Endothelial cell of umbilical vein (primary cell): ENCODE data around the gene TGFBR2. TPM values are rescaled to one million over a fixed set of nuclear protein-coding genes. Genes with fewer than 3 reads are reported as not detected.

ENCODE experiments used
- BruUV-seq: library from RNA; stranded (reverse); fragments of 400-500 nt; replicated peaks from 2 replicates; lab custom pipeline; 2021; lab: Mats Ljungman, UMichigan
- CTCF ChIA-PET: fragments of 300-600, 350-600 bp; sonication (Branson Sonifier 250); formaldehyde crosslinking; loops from one replicate; lab custom pipeline; 2021; ENCODE audit warnings: antibody characterized with exemption, inconsistent platforms; lab: Charles Lee
- POLR2A ChIA-PET: fragments of 300-600, 350-600 bp; sonication (Branson Sonifier 250); formaldehyde crosslinking; loops from one replicate; lab custom pipeline; 2021; ENCODE audit warnings: antibody characterized with exemption, inconsistent platforms; lab: Charles Lee
- DNase-seq: peaks from one replicate; pipeline ENCODE4 v3.0.0-alpha.2; 2011; ENCODE audit warnings: low read depth, low spot score
- FAIRE-seq: peaks from 2 replicates; lab custom pipeline; 2011; peaks lifted over from hg19 to GRCh38; lab: Jason Lieb, UNC
- H2AFZ ChIP-seq: 2 replicates; pipeline ENCODE4 v1.6.0; 2012; ENCODE audit warnings: low read depth, low read length, control low read depth, inconsistent platforms
- H3K27ac ChIP-seq: 2 replicates; pipeline ENCODE4 v1.5.1; 2011; ENCODE audit warnings: low read depth, mild to moderate bottlenecking, control low read depth, low read length, moderate library complexity; ENCODE audit not compliant: insufficient read depth
- H3K27me3 ChIP-seq, 2 experiments: 2 replicates each; pipeline versions ENCODE4 v1.6.0 to v1.6.1; 2011; ENCODE audit warnings: low read length in 2 of 2, mixed read lengths in 1 of 2; ENCODE audit not compliant: control insufficient read depth in 2 of 2, insufficient read depth in 2 of 2
- H3K36me3 ChIP-seq, 2 experiments: 2 replicates in 1 of 2; 3 replicates in 1 of 2; pipeline ENCODE4 v1.5.1; 2011; ENCODE audit warnings: low read length in 2 of 2, mild to moderate bottlenecking in 1 of 2, moderate library complexity in 1 of 2; ENCODE audit not compliant: control insufficient read depth in 2 of 2, insufficient read depth in 2 of 2; ENCODE audit errors: extremely low read depth in 1 of 2
- H3K4me1 ChIP-seq: 3 replicates; pipeline ENCODE4 v1.5.1; 2011; ENCODE audit warnings: mild to moderate bottlenecking, low read length; ENCODE audit not compliant: control insufficient read depth, insufficient read depth; ENCODE audit errors: extremely low read depth
- H3K4me2 ChIP-seq: 2 replicates; pipeline ENCODE4 v1.6.1; 2011; ENCODE audit warnings: low read length, control low read depth, mixed read lengths; ENCODE audit not compliant: insufficient read depth
- H3K4me3 ChIP-seq, 3 experiments: fragments of 200-600 bp in 1 of 3; sonication (generic), shearing (Covaris generic) in 1 of 3; replicated peaks in 1 of 3; 2 replicates each; pipeline ENCODE4 v1.5.1; 2011 to 2016; ENCODE audit warnings: control low read depth in 3 of 3, low read length in 3 of 3, mild to moderate bottlenecking in 2 of 3, inconsistent platforms in 1 of 3, low read depth in 1 of 3, moderate library complexity in 1 of 3; ENCODE audit not compliant: insufficient read depth in 1 of 3
- H3K79me2 ChIP-seq: 2 replicates; pipeline ENCODE4 v1.6.0; 2012; ENCODE audit warnings: low read length, inconsistent platforms; ENCODE audit not compliant: control insufficient read depth, insufficient read depth
- H3K9ac ChIP-seq: replicated peaks from 2 replicates; pipeline ENCODE3; 2011; ENCODE audit warnings: low read length, control low read depth; ENCODE audit not compliant: insufficient read depth; ENCODE audit errors: extremely low read depth
- H3K9me1 ChIP-seq: replicated peaks from 3 replicates; pipeline ENCODE4 v1.6.0; 2011; ENCODE audit warnings: mild to moderate bottlenecking, low read length; ENCODE audit not compliant: control insufficient read depth, insufficient read depth; ENCODE audit errors: extremely low read depth
- H3K9me3 ChIP-seq: replicated peaks from 2 replicates; pipeline ENCODE4 v1.5.1; 2012; ENCODE audit warnings: low read length, inconsistent platforms; ENCODE audit not compliant: control insufficient read depth, insufficient read depth
- H4K20me1 ChIP-seq: replicated peaks from 2 replicates; pipeline ENCODE3; 2011; ENCODE audit warnings: mild to moderate bottlenecking, low read length; ENCODE audit not compliant: control insufficient read depth, insufficient read depth; ENCODE audit errors: extremely low read depth
- CTCF ChIP-seq, 2 donors: IDR thresholded peaks; 1 replicate in 1 of 2; 2 replicates in 1 of 2; pipeline ENCODE4 v1.5.1; 2011; ENCODE audit warnings: low read length in 2 of 2, mild to moderate bottlenecking in 2 of 2, moderate library complexity in 2 of 2, control low read depth in 1 of 2, inconsistent platforms in 1 of 2, low read depth in 1 of 2; ENCODE audit not compliant: insufficient read depth in 1 of 2; ENCODE audit errors: extremely low read depth in 1 of 2
- EZH2 ChIP-seq: IDR thresholded peaks from 2 replicates; pipeline ENCODE4 v1.6.1; 2012; ENCODE audit warnings: borderline replicate concordance, low read depth, mild to moderate bottlenecking, moderate library complexity, low read length, inconsistent platforms; ENCODE audit not compliant: severe bottlenecking
- FOS ChIP-seq: IDR thresholded peaks from 2 replicates; pipeline ENCODE4 v1.6.1; 2011; ENCODE audit warnings: mild to moderate bottlenecking, low read length, moderate library complexity, borderline replicate concordance; ENCODE audit not compliant: insufficient read depth
- GATA2 ChIP-seq: IDR thresholded peaks from 2 replicates; pipeline ENCODE4 v1.7.0; 2011; ENCODE audit warnings: low read depth, mild to moderate bottlenecking, moderate library complexity, mixed read lengths, low read length; ENCODE audit not compliant: insufficient read length, insufficient read depth
- JUN ChIP-seq: IDR thresholded peaks from 2 replicates; pipeline ENCODE4 v1.6.1; 2011; ENCODE audit warnings: borderline replicate concordance, low read depth; ENCODE audit not compliant: insufficient read length, insufficient read depth
- MAX ChIP-seq: IDR thresholded peaks from 2 replicates; pipeline ENCODE4 v1.6.1; 2011; ENCODE audit not compliant: insufficient read depth, insufficient read length
- MYC ChIP-seq: IDR thresholded peaks from one replicate; pipeline ENCODE4 v1.6.1; 2011; ENCODE audit warnings: mild to moderate bottlenecking, low read depth, low read length
- POLR2A ChIP-seq: IDR thresholded peaks from 2 replicates; pipeline ENCODE4 v1.6.1; 2012; ENCODE audit warnings: low read depth, mild to moderate bottlenecking, control low read depth, low read length
- POLR2AphosphoS5 ChIP-seq: IDR thresholded peaks from 2 replicates; pipeline ENCODE4 v1.6.1; 2012; ENCODE audit warnings: low read depth, mild to moderate bottlenecking, control low read depth, low read length, moderate library complexity; ENCODE audit not compliant: insufficient read depth
- dilution Hi-C: fragments of 300-500 bp; cut with MboI; formaldehyde crosslinking; loops from one replicate; pipeline ENCODE4 v1.15.0; 2019; ENCODE audit warnings: low sequenced_read_pairs; ENCODE audit not compliant: extremely low pct_ligation_motif_present
- intact Hi-C: fragments of 100-400 bp; cut with micrococcal nuclease; formaldehyde crosslinking; loops from one replicate; pipeline ENCODE4 v1.10.0; 2022
- polyA plus RNA-seq, 4 experiments: library from polyadenylated mRNA; depleted of rRNA in 3 of 4; stranded (reverse) in 3 of 4; unstranded in 1 of 4; fragments of >200 nt; gene quantifications; 2 replicates each; pipeline versions ENCODE4 v1.2.1 to v1.2.3, GENCODE V29; 2011 to 2012; ENCODE audit warnings: missing spikeins in 1 of 4
- total RNA-seq: library from RNA; stranded (reverse); gene quantifications from 2 replicates; pipeline ENCODE4 v1.2.3, GENCODE V29; 2021

Gene TGFBR2
- total and polyA plus RNA-seq, 2 donors (not counting 3 experiments of a cell fraction or from before 2014, with no cell fraction given): 227 to 250 TPM

GRCh38 chr3:30640851-30641250 lies 34.5 kb downstream of the TGFBR2 start:
- no TSS peak for BruUV-seq
- Histone ChIP-seq H4K20me1 (peaks cover 14% of the 10 kb centered on the region), H3K27ac (no peak overlapping the region), H3K4me2 (no peak overlapping the region), H3K4me3 (no peak overlapping the region), H3K9me3 (no peaks in the 10 kb centered on the region), H3K79me2 (peaks cover 94% of the 10 kb centered on the region), H3K9ac (no peak overlapping the region), H3K4me1 (peaks cover 42% of the 10 kb centered on the region), H3K9me1 (no peaks in the 10 kb centered on the region), H3K27me3 (no peaks in the 10 kb centered on the region), H3K36me3 (peaks cover under 1 to 38% of the 10 kb centered on the region in 2 experiments), H2AFZ (no peak overlapping the region)
- dilution Hi-C loops (no loop called here), intact Hi-C loops (no loop called here)
- DNase-seq (no peak), FAIRE-seq (no peak)
- no peak for TF ChIP-seq FOS
- TF ChIP-seq POLR2A: no peak
- no peak for TF ChIP-seq GATA2
- TF ChIP-seq EZH2: no peak
- no peak for TF ChIP-seq POLR2AphosphoS5
- no peak for TF ChIP-seq MYC
- TF ChIP-seq MAX: no peak
- TF ChIP-seq CTCF (IDR thresholded peaks at IDR 0.05; ENCODE audit: extremely low read depth in 1 of 2, insufficient read depth in 1 of 2, low read depth in 1 of 2, low read length in 2 of 2): no peak
- TF ChIP-seq JUN: no peak
- ChIA-PET POLR2A (no interaction called here), CTCF (no interaction called here)
